Kidney (tissue), 14 donors: ENCODE measurements around the gene IGLL1. TPM values are rescaled to one million over a fixed set of nuclear protein-coding genes. Genes with fewer than 3 reads are reported as not detected.
"Not testable (repeated sequence)": the region's sequence is repeated elsewhere in the genome, so short reads cannot be mapped to it uniquely, and the experiment has no call there.

Experiments
- DNase-seq, 5 donors: peaks; one replicate each; pipeline ENCODE4 v3.0.0-alpha.2; 2013 to 2020
- FAIRE-seq: peaks from 2 replicates; lab custom pipeline; 2012; peaks lifted over from hg19 to GRCh38; lab: Jason Lieb, UNC
- H3K27ac ChIP-seq, 2 donors: one replicate each; pipeline ENCODE4 v1.7.0; 2013; ENCODE audit warnings: low read depth in 2 of 2, low read length in 2 of 2, inconsistent platforms in 1 of 2
- H3K27me3 ChIP-seq: one replicate; pipeline ENCODE4 v1.7.1; 2013; ENCODE audit warnings: low read length, inconsistent platforms; ENCODE audit not compliant: control insufficient read depth, insufficient read depth
- H3K36me3 ChIP-seq, 3 donors: one replicate each; pipeline versions ENCODE4 v1.7.0 to v1.7.1; 2013; ENCODE audit warnings: low read length in 3 of 3, control low read depth in 1 of 3, inconsistent platforms in 1 of 3; ENCODE audit not compliant: insufficient read depth in 3 of 3, control insufficient read depth in 2 of 3
- H3K4me1 ChIP-seq, 3 donors: one replicate each; pipeline versions ENCODE4 v1.7.0 to v1.7.1; 2013; ENCODE audit warnings: low read length in 3 of 3, inconsistent platforms in 1 of 3, low read depth in 1 of 3; ENCODE audit not compliant: control insufficient read depth in 2 of 3, insufficient read depth in 2 of 3
- H3K4me3 ChIP-seq, 3 donors: one replicate each; pipeline versions ENCODE4 v1.7.0 to v1.8.1; 2013; ENCODE audit warnings: low read length in 3 of 3, control low read depth in 1 of 3, inconsistent platforms in 1 of 3
- H3K9ac ChIP-seq, 3 donors: one replicate each; pipeline versions ENCODE4 v1.7.0 to v1.7.1; 2013; ENCODE audit warnings: low read length in 3 of 3, control low read depth in 1 of 3, inconsistent platforms in 1 of 3
- H3K9me3 ChIP-seq, 3 donors: one replicate each; pipeline versions ENCODE4 v1.7.0 to v1.7.1; 2013; ENCODE audit warnings: low read length in 3 of 3, control low read depth in 1 of 3, inconsistent platforms in 1 of 3; ENCODE audit not compliant: control insufficient read depth in 2 of 3, insufficient read depth in 1 of 3
- CTCF ChIP-seq: IDR thresholded peaks from 3 replicates; pipeline ENCODE4 v1.5.1; 2012; ENCODE audit warnings: mild to moderate bottlenecking, moderate library complexity, borderline replicate concordance; ENCODE audit not compliant: insufficient read depth; ENCODE audit errors: extremely low read depth
- intact Hi-C: fragments of 100-400 bp; cut with DNase I; formaldehyde crosslinking; loops from one replicate; pipeline ENCODE4 v1.11.1; 2022
- polyA plus RNA-seq: library from polyadenylated mRNA; stranded (reverse); fragments of 350-450 nt; fragmentation: Illumina TruSeq; extraction: RNeasy Lipid Tissue Mini Kit (QIAGEN cat#74804); gene quantifications from one replicate; pipeline ENCODE4 v1.2.3, GENCODE V29; 2014; ENCODE audit warnings: low read depth, low replicate concordance; ENCODE audit not compliant: insufficient read depth
- total RNA-seq: library from RNA; stranded (reverse); fragmentation: NEBNext Ultra II Directional; extraction: Animal tissue kit (Norgen Biotek cat#: 25700); gene quantifications from one replicate; pipeline ENCODE4 v1.2.1, GENCODE V29; 2021
- donor health status: control.
- donor health status: control.
- donor health status: control.
- donor health status: control.
- donor health status: control.
- donor health status: DM: yes; HTN: yes; CAD: no.
- donor health status: Normal renal cell carcinoma (clear cell type).

The IGLL1 gene
- total and polyA plus RNA-seq, 2 donors from 2014 or later = not detected

- H3K9me3 ChIP-seq = no peaks in the 10 kb centered on the region
- FAIRE-seq (no peak), DNase-seq (no peak)
- no peak for TF ChIP-seq CTCF
- no peaks in the 10 kb centered on the region for H3K4me1 ChIP-seq
- H3K27ac ChIP-seq = no peak overlapping the region
- H3K27me3 ChIP-seq = no peaks in the 10 kb centered on the region
- H3K36me3 ChIP-seq = peaks cover 0 to 11% (median 0%) of the 10 kb centered on the region in 3 donors
- H3K4me3 ChIP-seq = no peak overlapping the region
- no peak overlapping the region for H3K9ac ChIP-seq
- intact Hi-C loops = no loop called here
Observed at GRCh38 chr22:23626286-23626975, 46.3 kb upstream of the IGLL1 start.

GRCh38 chr22:23622634-23623033 lies 42.5 kb upstream of the IGLL1 start:
- intact Hi-C loops = no loop called here
- FAIRE-seq (no peak), DNase-seq (peak in 1 of 5 donors; percentile 18)
- Histone ChIP-seq H3K9ac (no peak overlapping the region), H3K36me3 (peaks cover 0 to 11% (median 0%) of the 10 kb centered on the region in 3 donors), H3K4me3 (no peak overlapping the region), H3K27me3 (no peaks in the 10 kb centered on the region), H3K9me3 (no peaks in the 10 kb centered on the region), H3K27ac (no peak overlapping the region), H3K4me1 (no peaks in the 10 kb centered on the region)
- TF ChIP-seq CTCF = no peak

GRCh38 chr22:23621916-23622315 lies 41.8 kb upstream of the IGLL1 start:
- H3K9me3 ChIP-seq, H3K4me3 ChIP-seq, H3K9ac ChIP-seq, intact Hi-C loops, DNase-seq, H3K27me3 ChIP-seq, FAIRE-seq, H3K27ac ChIP-seq, H3K4me1 ChIP-seq: not testable (repeated sequence)
- peaks cover 0 to 11% (median 0%) of the 10 kb centered on the region in 3 donors for H3K36me3 ChIP-seq

GRCh38 chr22:23621082-23621780 lies 41.1 kb upstream of the IGLL1 start:
- no peak for DNase-seq
- no peak overlapping the region for H3K27ac ChIP-seq
- H3K27me3 ChIP-seq = no peaks in the 10 kb centered on the region
- no peak for TF ChIP-seq CTCF
- H3K4me1 ChIP-seq = no peaks in the 10 kb centered on the region
- H3K36me3 ChIP-seq = peaks cover 0 to 11% (median 0%) of the 10 kb centered on the region in 3 donors
- intact Hi-C loops = no loop called here
- no peak overlapping the region for H3K4me3 ChIP-seq
- no peak for FAIRE-seq
- H3K9me3 ChIP-seq = no peaks in the 10 kb centered on the region
- no peak overlapping the region for H3K9ac ChIP-seq
